HG03432 (cell line): ENCODE results near the gene NCDN.

Source experiments
- ATAC-seq: cut with Tn5 transposase; IDR thresholded peaks from one replicate; pipeline ENCODE4 v1.9.1; 2021; ENCODE audit warnings: mild to moderate bottlenecking, moderate library complexity; ENCODE audit not compliant: unreplicated experiment

Gene NCDN

GRCh38 chr1:35589516-35590427 is 32.2 kb downstream of the NCDN start:
- no peak for ATAC-seq

DNA sequence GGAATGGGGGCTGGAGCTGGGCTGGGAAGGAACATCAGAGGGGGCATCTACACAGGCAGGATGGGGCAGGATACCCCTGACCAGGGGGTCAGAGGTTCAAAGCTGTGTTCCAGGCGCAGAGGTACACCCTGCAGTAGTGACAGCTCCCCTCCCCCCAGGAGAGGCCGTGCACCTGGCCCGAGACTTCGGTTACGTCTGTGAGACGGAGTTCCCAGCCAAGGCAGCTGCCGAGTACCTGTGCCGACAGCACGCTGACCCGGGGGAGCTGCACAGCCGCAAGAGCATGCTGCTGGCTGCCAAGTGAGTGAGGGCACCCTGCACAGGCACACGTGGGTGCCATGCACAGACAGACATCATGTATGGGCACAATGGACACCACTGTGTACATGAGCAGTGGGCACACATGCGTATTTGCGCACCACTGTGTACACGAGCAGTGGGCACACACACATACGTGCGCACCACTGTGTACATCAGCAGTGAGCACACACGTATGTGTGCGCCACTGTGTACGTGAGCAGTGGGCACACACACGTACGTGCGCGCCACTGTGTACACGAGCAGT is 33.0 kb downstream of the NCDN start:
- ATAC-seq, result no peak

GRCh38 chr1:35591211-35591610 is 33.6 kb downstream of the NCDN start:
- ATAC-seq, result no peak

DNA sequence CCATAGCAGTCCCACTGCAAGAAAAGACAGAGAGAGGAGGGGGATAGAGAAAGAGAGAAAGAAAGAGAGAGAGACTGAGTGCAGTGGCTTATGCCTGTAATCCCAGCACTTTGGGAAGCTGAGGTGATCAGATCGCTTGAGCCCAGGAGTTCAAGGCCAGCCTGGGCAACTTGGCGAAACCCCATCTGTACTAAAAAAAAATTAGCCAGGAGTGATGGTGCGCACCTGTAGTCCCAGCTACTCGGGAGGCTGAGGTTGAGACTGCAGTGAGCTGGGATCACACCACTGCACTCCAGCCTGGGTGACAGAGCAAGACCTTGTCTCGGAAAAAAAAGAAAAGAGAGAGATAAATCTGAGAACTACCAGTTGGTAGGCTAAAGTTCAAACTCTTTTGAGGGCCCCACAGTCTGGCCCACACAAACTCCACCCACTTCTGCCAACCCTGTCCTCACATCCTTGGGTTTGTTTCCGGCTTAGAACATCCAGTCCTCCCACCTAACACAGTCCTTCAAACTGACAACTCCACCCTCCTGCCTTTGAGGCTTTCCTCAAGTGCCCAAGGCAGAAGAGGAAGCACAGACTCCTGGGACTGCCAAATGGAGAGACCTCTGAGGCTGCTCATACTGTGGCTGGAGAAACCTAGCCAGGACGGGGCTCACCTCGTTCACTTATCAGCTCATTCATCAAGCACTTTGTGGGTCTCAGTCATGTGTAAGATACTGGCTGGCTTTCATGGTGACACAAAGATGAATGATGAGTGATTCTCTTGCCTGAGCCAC is 35.6 kb downstream of the NCDN start:
- ATAC-seq, result no peak

GRCh38 chr1:35594005-35594760 is 36.6 kb downstream of the NCDN start:
- no peak for ATAC-seq

DNA sequence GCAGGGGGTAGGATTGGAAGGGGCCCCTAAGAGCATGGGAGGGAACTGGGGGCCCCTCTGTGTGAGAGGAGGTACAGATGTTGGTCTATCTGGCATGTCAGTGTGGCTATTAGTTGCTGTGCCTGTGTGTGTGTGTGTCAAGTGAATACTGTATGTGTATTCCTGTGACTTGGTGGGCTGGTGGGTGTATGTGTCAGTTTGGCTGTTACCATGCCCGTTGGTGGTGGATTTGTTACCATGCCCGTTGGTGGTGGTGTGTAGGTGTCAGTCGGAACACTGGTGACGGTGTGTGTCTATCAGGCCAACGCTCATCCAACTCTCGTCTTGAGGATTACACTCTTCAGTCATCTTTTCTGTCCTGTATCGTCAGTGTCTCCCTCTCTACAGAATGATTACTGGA is 38.1 kb downstream of the NCDN start:
- no peak for ATAC-seq

DNA sequence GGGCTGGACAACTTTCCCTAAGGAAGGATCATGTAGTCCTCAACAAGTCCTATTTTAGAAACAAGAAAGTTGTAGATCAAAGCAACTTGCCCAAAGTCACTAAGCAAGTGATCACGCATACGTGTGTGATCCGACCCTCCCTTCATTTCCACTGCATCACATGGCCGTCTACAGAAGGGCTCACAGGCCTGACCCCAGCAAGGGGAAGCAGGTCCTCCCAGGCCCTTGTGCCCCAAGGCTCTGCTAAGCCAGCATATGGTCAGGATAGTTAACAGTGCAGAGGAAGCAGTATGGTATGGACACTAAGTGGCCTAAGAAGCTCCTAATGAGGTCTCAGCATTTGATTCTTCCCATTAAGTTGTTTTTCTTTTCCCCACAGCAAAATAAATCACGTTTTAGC is 40.3 kb downstream of the NCDN start:
- ATAC-seq, result no peak

- no peak for ATAC-seq
These were observed 41.3 kb downstream of the NCDN start for GRCh38 chr1:35598895-35599294.

GRCh38 chr1:35599411-35599810 is 41.8 kb downstream of the NCDN start:
- no peak for ATAC-seq

GRCh38 chr1:35600593-35600992 is 43.0 kb downstream of the NCDN start:
- ATAC-seq, result no peak

DNA sequence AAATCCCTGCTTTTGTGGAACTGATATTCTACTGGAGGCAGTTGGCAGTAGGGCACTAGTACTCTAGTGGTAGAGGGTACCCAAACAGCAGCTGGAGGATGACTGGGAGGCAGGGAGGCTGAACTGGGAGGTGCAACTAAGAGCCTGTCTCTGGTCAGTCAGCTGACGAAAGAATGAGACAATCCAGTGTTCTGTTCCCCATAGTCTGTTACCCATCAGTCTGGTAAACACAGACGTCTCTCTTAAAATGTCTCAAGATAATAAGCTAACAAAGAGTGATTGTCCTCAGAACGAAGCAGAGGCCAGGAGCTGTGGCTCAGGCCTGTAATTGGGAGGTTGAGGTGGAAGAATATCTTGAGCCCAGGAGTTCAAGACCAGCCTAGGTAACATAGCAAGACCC is 45.9 kb downstream of the NCDN start:
- ATAC-seq, result no peak

DNA sequence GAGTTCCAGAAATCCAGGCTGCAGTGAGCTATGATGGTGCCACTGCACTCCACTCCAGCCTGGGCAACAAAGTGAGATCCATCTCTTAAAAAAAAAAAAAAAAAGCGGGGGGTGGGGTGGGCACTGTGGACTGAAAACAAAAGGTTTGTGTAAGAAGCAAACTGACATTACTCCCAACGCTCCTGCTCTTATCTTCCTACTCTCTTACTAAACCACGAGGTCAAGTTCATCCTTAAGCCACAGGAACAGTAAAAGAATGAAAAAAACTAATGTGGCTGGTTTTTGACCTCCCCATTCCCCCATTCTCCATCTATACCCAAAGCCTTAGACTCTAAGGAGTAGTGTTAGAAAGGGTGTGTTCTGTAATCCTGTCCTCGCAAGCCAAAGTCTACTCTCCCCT is 46.3 kb downstream of the NCDN start:
- ATAC-seq, result no peak

DNA sequence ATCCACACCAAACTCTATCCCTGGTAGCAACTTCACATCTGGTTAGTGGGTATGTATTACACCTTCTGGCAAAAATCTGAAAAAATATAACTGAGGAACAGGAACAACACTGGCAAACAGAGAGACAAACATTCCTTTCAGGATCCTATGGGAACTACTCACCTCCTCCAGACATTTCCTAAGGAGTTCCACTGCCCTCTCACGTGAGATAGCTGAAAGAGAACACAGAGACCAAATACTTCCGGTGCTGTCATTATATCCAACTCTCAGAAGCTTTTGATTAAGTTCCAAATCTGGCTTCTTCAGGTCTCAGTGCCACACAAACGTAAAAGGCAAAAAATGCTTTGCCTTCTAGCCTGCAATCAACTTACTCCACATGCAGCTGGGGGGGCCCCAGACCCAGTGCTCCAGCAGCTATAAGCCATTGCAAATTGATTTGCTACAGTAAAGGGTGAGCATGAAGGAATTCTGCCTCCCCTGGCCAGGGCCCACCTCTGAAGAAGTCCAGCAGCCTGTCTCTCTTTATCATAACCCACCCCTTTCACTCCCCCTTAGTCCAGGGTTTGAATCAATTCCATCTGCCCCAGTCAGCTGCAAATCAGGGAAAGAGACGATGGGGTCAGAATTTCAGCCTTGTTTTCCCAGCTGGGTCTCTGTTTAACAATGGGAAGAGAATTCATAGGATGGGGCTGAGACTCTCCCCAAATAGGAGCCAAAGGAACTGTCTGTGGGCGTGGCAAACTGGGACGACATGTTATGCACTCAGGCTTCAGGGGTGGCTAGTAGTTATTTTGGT is 47.7 kb downstream of the NCDN start:
- no peak for ATAC-seq

DNA sequence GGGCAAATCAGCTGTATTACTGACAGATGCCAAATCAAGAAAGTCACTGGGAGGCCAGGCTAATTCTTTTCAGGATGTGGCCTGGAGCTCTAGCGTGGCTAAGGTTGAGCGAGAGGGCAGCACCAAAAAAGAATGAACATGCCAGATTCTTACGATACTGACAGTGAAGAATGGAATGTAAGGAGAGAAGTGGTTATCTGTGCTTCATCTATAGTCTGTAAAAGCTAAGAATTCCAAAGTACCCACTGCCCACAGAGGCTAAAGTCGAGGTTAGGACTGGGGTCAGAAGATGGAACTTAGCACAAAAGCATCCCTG is 48.2 kb downstream of the NCDN start:
- no peak for ATAC-seq

DNA sequence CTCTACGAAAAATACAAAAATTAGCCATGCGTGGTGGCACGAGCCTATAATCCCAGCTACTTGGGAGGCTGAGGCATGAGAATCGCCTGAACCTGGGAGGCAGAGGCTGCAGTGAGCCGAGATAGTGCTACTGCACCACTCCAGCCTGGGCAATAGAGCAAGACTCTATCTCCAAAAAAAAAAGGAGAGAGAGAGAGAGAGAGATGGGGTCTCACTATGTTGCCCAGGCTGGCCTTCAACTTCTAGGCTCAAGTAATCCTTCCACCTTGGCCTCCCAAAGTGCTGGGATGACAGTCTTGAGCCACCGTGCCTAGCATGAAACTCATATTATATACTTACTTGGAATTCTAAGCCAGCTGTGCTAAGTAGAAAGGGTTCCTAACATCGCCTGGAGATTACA is 54.1 kb downstream of the NCDN start:
- no peak for ATAC-seq

DNA sequence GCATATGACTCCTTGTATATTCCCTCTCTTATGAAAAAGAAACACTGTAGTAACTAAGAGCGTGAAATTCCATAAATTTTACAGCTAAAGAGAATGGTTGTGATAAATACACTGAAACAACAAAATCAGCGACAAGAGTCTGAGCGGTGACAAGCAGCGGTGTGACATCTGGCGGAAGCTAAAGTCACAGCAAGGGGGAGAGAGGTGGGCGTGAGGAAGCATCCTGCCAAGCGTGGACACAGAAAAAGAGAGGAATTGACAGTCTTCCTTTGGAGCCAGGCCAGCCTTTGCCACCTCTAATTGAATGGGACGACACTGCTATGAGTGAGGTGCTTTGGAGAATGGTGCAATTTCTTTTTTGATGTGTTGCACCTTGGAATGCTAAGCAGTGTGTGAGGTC is 57.8 kb downstream of the NCDN start:
- no peak for ATAC-seq
